HG02588 (cell line): ENCODE data around the gene ADGRG4.

Source experiments
- ATAC-seq: cut with Tn5 transposase; IDR thresholded peaks from one replicate; pipeline ENCODE4 v1.9.1; 2021; ENCODE audit warnings: mild to moderate bottlenecking, moderate library complexity; ENCODE audit not compliant: unreplicated experiment

ADGRG4 gene

DNA sequence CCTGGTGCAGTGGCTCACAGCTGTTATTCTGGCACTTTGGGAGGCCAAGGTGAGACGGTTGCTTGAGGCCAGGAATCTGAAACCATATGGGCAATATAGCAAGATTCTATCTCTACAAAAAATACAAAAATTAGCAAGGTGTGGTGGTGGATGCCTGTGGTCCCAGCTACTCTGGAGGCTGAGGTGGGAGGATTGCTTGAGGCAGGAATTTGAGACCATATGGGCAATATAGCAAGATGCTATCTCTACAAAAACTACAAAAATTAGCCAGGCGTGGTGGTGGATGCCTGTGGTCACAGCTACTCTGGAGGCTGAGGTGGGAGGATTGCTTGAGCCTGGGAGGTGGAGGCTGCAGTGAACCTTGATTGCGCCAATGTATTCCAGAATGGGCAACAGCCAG is 2.3 kb downstream of the ADGRG4 start:
- no peak for ATAC-seq

DNA sequence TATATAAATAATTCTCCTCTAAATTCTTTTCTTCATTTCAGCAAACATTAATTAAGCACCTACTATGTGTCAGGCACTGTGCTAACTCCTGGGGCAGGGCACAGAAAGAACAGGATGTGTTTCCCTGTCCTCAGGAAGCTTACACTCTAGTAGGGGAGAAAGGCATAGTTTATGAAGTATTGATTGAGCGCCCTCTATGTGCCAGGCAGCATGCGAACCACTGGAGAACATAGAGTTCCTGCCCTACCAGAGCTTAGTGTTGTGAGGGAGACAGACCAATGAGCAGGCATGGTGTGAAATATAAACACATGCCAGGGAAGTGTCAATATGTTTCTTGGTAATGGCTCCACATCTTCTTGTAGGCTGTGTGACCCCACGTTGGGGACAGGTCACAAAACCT is 3.7 kb downstream of the ADGRG4 start:
- no peak for ATAC-seq

- ATAC-seq = no peak
These were observed 5.4 kb downstream of the ADGRG4 start for GRCh38 chrX:136306182-136306581.

- no peak for ATAC-seq
These were observed 6.7 kb downstream of the ADGRG4 start for GRCh38 chrX:136307471-136307870.

DNA sequence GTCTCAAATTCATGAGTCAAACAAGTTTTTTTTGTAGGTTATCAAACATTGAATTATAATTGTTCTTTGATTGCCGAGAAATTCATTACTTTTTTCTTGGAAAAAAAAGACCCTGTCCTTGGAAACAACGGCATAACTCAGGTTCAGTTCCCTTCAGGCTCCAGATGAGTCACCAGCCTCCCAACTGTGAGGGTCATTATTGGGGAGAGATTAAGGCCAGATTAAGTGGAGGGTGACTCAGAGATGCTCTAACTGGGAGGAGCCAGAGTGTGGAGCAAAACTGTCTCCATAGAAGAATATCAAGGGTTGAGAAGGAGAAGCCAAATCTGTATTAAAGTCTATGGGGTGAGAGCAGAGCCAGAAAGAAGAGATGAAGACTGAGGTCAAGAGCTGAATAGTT is 9.6 kb downstream of the ADGRG4 start:
- ATAC-seq = no peak

- no peak for ATAC-seq
These were observed 17.4 kb downstream of the ADGRG4 start for GRCh38 chrX:136318156-136318555.

- ATAC-seq = no peak
These were observed 18.3 kb downstream of the ADGRG4 start for GRCh38 chrX:136318895-136319597.

- ATAC-seq = no peak
These were observed 18.8 kb downstream of the ADGRG4 start for GRCh38 chrX:136319600-136319999.

DNA sequence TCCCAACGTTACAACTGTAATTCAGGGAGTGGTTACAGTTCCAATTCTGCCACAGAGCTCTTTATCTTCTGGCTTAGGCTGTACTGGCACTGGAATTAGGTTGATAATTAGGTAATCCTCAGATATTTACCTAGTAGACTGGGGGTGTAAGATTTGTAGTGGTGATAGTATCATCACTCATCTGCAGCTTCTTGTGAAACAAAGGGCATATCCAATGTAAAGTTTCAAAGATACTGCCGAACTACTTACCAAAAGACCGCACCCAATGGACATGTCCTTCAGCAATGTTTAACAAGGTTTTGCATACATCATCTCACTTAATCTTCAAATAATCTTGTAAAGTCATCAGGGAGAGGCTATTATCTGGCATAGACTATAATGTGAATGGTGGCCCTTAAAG is 20.8 kb downstream of the ADGRG4 start:
- ATAC-seq = no peak

DNA sequence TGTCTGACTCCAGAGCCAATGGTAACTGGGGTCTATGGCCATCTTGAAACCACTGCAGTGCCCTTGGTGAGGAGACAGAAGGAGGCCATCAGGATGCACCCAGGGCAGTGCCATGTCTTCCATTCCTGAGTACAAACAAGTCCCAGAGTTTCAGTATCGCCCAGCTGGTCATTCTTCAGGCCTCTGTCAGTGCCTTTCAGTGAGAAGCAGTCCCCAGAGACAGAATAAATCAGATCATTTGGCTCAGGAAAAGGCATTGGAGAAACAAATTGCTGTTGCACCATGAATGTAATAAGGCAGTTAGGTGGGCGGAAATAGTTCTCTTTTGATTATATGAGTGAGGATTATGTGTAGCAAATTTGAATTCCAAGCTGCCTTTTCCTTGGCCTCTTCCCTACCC is 21.3 kb downstream of the ADGRG4 start:
- ATAC-seq = no peak

- no peak for ATAC-seq
These were observed 24.6 kb downstream of the ADGRG4 start for GRCh38 chrX:136325377-136325776.

DNA sequence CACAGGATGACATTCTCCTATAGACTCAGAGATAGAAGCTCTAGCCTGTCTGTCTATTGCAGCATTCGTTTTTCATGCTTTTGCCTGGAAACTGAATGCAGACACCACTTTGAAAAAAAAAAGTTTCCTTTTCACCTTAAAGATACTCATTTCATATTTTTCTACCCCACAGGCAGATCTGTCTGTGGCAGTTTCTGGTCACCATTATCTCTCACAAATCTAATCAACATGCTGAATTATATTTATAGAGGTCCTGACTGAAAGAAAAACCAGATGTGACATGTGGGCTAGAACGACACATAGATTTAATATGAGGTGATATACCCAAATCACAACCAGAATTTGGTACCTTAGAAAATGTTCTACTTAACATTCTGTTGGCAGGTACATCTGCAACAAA is 28.2 kb downstream of the ADGRG4 start:
- no peak for ATAC-seq

GRCh38 chrX:136336623-136337022 is 35.9 kb downstream of the ADGRG4 start:
- ATAC-seq = no peak

DNA sequence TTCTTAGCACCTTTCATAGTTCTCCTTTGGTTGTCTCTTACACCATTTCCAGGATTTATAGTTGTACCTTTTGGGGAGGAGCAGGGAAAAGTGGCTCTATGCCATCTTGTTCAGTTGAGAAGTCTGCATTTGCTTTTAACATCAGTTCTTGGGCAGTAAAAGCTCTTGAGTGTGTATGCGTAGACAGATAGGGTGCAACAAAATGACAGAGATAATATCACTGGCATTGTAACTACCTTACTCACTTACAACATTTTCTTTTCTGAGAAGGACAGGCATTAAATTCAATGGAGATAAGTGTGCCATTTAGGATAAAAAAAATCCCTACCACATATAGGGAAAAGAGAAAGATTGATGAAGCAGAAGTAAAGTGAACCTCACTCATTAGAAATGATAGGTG is 38.9 kb downstream of the ADGRG4 start:
- no peak for ATAC-seq

DNA sequence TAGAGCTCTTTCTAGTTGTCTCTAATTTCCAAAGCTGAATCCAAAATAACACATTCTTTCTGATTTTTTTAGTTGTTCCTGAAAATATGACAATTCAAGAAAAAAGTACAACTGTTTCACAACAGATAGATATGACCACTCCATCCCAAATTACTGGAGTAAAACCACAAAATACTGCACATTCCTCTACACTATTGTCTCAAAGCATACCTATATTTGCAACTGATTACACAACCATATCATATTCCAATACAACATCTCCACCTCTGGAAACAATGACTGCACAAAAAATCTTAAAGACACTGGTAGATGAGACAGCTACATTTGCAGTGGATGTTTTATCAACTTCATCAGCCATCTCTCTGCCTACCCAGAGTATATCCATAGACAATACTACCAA is 43.6 kb downstream of the ADGRG4 start:
- ATAC-seq = no peak

DNA sequence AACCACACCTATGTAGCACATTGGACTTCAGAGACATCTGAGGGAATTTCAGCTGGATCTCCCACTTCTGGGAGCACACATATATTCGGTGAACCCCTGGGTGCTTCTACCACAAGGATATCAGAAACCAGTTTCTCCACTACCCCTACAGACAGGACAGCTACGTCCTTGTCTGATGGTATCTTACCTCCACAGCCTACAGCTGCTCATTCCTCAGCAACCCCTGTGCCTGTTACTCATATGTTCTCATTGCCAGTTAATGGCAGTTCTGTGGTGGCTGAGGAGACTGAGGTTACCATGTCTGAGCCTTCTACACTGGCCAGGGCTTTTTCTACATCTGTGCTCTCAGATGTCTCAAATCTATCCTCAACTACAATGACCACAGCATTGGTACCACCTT is 45.7 kb downstream of the ADGRG4 start:
- no peak for ATAC-seq

- no peak for ATAC-seq
These were observed 46.9 kb downstream of the ADGRG4 start for GRCh38 chrX:136347706-136348105.

- ATAC-seq = no peak
These were observed 52.8 kb downstream of the ADGRG4 start for GRCh38 chrX:136353526-136354093.

GRCh38 chrX:136354201-136354600 is 53.4 kb downstream of the ADGRG4 start:
- no peak for ATAC-seq

DNA sequence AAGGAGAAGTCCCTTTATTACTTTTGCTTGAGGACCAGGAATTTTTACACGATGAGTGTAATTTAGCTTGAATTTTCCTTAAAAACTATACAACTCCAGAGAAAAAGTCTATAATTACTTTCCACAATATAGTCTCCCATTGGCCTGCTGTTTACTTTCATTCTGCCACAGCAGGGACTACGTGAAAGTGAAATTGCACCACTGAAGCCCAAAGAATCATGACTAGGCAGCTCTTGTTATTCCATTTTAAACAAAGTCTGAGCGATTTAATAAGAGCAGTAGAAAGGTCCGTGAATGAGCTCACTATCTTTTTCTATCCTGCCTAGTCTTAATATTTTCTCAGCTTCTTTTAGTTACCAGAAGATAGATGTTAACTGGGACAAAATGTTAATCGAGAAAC is 68.6 kb downstream of the ADGRG4 start:
- ATAC-seq = no peak

DNA sequence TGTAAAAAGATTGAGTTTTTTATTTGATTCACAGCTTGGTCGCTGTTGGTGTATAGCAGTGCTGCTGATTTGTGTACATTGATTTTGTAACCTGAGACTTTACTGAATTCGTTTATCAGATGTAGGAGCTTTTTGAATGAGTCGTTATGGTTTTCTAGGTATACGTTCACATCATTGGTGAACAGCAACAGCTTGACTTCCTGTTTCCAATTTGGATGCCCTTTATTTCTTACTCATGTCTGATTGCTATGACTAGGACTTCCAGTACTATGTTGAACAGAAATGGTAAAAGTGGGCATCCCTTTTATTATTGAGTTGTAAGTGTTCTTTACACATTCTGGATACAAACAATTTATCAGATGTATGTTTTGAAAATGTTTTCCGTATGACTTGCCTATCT is 76.0 kb downstream of the ADGRG4 start:
- no peak for ATAC-seq

DNA sequence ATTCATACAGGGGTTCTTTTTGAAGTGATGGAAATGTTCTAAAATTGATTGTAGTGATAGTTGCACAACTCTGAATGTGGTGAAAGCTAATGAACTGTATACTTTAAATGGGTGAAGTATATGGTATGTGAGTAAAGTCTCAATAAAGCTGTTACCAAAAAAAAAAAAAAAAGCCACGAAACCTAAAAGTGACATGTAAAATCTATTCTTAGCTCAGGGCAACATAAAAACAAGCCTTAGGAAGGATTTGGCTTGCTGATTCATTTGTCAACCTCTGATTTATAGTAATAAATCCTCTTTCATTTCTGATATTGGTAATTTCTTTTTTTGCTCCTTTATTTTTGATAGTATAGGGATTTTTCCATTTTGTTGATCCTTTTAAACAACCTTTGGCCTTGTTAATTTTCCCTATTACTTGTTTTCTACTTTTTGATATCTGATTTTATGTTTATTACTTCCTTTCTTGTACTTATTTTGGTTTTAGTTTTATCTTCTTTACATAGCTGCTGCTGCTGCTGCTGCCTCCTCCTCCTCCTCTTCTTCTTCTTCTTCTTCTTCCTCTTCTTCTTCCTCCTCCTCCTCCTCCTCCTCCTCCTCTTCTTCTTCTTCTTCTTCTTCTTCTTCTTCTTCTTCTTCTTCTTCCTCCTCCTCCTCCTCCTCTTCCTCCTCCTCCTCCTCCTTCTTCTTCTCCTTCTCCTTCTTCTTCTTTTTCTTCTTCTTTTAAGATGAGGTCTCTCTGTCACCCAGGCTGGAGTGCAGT is 79.4 kb downstream of the ADGRG4 start:
- ATAC-seq = no peak
